GM18909 (cell line): Measurements from ENCODE around the gene OSTC.

Experiments used
- ATAC-seq: cut with Tn5 transposase; IDR thresholded peaks from one replicate; pipeline ENCODE4 v1.9.1; 2021; ENCODE audit warnings: mild to moderate bottlenecking; ENCODE audit not compliant: unreplicated experiment, poor library complexity

OSTC gene

GRCh38 chr4:108650212-108651013, at the start of gene OSTC:
Gene OSTC (plus strand): TSS chr4:108650599. CDS start chr4:108650656, 57 bp downstream.
- ATAC-seq: peak; percentile 93

DNA sequence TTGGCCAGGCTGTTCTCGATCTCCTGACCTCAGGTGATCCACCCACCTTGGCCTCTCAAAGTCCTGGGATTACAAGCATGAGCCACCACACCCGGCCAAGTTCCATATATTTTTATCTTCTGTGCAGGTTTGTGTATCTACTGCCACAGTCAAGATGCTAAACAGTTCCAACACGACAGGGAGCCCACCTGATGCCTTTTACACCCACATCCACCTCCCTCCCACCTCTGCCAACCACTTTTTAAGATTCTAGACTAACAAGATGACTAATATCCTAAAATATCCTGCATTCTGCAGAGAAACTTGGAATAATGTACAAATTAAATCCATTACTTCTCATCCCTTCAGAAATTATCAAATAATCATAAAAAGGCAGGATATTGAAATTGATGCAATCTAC, 49.3 kb upstream of the OSTC start:
- ATAC-seq: no peak

GRCh38 chr4:108601532-108601931, 48.9 kb upstream of the OSTC start:
- no peak for ATAC-seq

GRCh38 chr4:108602163-108602562, 48.2 kb upstream of the OSTC start:
- no peak for ATAC-seq

- ATAC-seq: no peak
These were observed 43.2 kb upstream of the OSTC start for GRCh38 chr4:108607079-108607815.

- ATAC-seq: no peak
These were observed 39.0 kb upstream of the OSTC start for GRCh38 chr4:108611365-108611764.

DNA sequence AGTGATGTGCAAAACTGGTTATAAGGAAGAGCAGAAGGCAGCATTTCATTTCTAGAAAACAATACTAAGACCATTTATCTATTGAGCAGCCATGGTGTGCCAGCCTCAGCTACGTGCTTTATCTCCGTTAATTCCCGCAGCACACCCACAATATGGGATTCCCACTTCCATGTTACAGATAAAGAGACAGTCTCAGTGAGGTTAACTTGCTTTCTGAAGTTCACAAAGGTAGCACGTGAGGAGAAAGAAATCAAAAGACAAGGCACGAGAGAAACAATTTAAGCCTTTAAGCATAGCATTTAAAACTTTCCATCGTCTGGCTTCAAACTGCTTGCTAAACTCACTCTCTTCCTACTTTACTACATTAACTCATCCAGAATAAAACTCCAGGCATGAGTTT, 38.0 kb upstream of the OSTC start:
- ATAC-seq: no peak

DNA sequence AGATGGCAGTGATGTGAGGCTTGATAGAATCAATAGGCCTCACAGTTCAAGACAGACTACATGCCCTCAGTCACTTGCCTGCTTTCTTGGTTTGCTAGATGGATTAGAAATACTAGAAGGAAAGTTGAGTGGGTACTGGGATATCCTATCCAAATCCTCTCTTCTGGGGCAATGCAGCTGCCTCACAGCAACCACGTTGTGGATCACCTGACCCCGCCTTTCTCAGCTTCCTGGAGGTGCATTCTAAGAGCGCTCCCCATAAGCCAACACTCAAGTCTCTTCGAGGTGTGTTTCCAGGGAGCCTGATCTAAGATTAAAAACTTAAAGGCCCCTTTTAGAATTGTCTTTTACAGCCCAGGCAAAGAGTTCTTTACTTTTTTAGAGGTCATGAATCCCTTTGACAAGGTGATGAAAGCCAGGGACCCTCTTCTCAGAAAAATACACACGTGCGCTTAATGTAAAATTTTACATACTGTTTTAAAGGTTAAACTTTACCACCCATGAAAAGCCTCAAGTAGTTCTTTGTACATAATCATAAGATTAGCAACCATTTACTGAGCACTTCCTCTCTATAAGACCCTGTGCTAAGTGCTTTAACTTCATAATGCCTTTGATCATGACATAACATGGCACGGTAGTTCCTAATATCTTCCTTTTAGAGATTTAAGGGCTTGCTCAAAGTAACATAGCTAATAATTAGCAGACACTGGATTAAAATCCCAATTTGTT, 30.9 kb upstream of the OSTC start:
- ATAC-seq: peak; percentile 15

GRCh38 chr4:108620101-108620932, 30.1 kb upstream of the OSTC start, which contains the start of gene RPL34:
Gene RPL34 (plus strand): TSS chr4:108620576. CDS start chr4:108621960, 1,384 bp downstream.
- ATAC-seq: peak; percentile 100

DNA sequence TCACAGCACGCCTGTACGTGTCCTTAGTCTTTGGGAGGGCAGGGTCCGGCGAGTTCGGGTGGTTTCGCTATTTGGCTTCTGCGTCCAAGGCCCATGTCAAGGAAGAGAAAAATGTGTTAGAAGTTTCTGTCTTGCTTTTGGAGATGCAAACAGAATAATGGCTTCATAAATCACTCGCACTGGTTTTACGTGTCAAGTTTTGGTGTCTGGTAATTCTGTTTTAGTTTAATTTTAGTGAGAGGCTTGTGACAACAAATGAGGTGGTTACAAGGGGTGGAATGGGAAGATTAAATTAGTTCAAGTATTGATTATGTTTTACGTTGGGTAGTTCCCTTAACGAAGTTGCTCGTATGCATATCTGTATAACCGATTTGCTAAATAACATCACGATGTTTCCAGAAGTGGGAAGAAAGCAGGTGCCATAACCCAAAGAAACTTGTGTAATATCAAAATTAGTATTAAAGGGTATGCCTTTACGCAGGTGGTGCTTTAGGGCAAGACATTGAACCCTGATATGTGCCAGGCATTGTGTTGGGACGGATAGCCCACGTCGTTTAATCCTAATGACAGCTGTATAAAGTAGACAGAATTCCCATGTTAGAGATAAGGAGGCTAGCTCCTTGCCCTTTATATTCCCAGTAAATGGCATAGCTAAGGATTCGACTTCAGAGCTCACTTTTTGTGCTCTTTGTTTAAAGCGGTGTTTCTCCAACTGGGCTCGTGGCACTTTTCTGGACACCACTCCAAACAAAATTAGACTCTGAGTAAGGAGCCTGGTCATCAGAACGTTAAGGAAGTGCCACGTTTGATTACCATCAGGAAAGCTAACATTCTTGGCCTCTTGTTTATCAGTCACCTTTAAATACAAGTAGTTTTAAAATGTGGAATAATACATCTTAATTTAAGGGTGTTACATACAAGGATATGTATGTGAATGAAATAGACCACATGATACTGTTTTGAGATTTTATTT, 29.2 kb upstream of the OSTC start:
- ATAC-seq: peak; percentile 9

DNA sequence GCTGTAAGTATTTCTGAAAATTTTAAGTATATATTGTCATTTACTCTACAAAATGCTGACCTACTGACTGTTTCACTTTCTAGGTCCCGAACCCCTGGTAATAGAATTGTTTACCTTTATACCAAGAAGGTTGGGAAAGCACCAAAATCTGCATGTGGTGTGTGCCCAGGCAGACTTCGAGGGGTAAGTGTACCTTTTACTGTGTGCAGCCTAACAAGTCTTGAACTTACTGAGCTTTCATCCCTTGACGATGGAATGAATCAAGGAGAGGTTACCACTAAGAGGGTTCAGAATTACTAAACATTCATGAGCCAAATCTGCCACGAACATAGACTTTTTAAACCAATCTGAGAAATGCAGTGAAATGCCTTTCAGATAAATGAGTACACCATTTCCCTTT, 28.4 kb upstream of the OSTC start:
- ATAC-seq: no peak

DNA sequence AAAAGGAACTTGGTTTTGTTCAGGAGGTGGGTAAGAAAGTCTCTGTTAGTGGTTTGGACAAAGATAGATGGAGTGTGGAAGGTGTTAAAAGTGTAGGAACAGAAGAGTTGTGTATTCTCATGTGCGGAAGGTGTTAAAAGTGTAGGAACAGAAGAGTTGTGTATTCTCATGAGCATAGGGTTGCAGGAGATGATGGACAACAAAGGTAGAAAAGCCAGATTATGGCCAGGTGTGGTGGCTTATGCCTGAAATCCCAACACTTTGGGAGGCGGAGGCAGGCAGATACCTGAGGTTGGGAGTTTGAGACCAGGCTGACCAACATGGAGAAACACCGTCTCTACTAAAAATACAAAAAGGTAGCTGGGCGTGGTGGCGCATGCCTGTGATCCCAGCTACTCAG, 27.6 kb upstream of the OSTC start:
- no peak for ATAC-seq

- no peak for ATAC-seq
These were observed 25.9 kb upstream of the OSTC start for GRCh38 chr4:108624263-108625056.

- ATAC-seq: no peak
These were observed 24.3 kb upstream of the OSTC start for GRCh38 chr4:108626056-108626455.

DNA sequence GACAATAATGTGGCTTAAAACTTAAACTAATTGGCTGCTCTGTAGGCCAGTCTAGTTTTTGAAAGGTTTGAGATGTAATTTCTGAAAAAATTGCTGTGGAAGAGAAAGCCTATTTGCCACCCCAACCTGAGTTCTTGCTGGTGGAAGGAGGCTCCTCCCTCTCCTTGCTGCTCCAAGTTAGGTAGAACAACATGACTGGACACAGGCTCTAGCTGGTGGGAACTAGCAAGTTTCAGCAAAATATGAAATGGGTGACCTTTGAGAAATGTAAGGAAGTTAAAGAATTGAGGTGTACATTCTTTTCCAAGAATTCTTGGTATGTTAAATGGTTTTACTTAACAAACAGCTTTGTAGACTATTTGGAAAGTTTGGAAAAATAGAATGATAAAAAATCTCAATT, 22.0 kb upstream of the OSTC start:
- no peak for ATAC-seq

- no peak for ATAC-seq
These were observed 15.2 kb upstream of the OSTC start for GRCh38 chr4:108635070-108635655.

- ATAC-seq: no peak
These were observed 14.2 kb upstream of the OSTC start for GRCh38 chr4:108636246-108636645.

GRCh38 chr4:108637856-108638255, 12.5 kb upstream of the OSTC start:
- no peak for ATAC-seq
